Neural progenitor cell (in vitro differentiated cells): ENCODE data around the gene CRTC3. TPM values are rescaled to one million over a fixed set of nuclear protein-coding genes. Genes with fewer than 3 reads are reported as not detected.
"Not testable (repeated sequence)": the region's sequence is repeated elsewhere in the genome, so short reads cannot be mapped to it uniquely, and the experiment has no call there.

Experiments
- DNase-seq: peaks from one replicate; pipeline ENCODE4 v3.0.0-alpha.2; 2016; ENCODE audit warnings: low spot score
- H2AFZ ChIP-seq: fragments of 200-600 bp; sonication (generic); replicated peaks from 2 replicates; pipeline ENCODE4 v1.6.1; 2016; ENCODE audit warnings: antibody characterized with exemption
- H3F3A ChIP-seq: fragments of 200-600 bp; sonication (generic); 2 replicates; pipeline ENCODE4 v1.6.1; 2016; ENCODE audit warnings: antibody characterized with exemption, low read depth
- H3K27ac ChIP-seq: fragments of 200-600 bp; sonication (generic); 2 replicates; pipeline ENCODE4 v1.5.1; 2016; ENCODE audit warnings: mild to moderate bottlenecking
- H3K27me3 ChIP-seq: fragments of 200-600 bp; sonication (generic); 2 replicates; pipeline ENCODE4 v1.6.1; 2016; ENCODE audit warnings: mild to moderate bottlenecking, moderate library complexity
- H3K36me3 ChIP-seq: fragments of 200-600 bp; sonication (generic); 2 replicates; pipeline ENCODE4 v1.5.1; 2016
- H3K4me1 ChIP-seq: fragments of 200-600 bp; sonication (generic); 2 replicates; pipeline ENCODE4 v1.6.1; 2016; ENCODE audit warnings: mixed run types
- H3K4me2 ChIP-seq: fragments of 200-600 bp; sonication (generic); 2 replicates; pipeline ENCODE4 v1.6.1; 2016
- H3K4me3 ChIP-seq: fragments of 200-600 bp; sonication (generic); 2 replicates; pipeline ENCODE4 v1.5.1; 2016
- H3K79me2 ChIP-seq: fragments of 200-600 bp; sonication (generic); 2 replicates; pipeline ENCODE4 v1.6.1; 2016; ENCODE audit warnings: low read depth
- H3K9ac ChIP-seq: fragments of 200-600 bp; sonication (generic); 2 replicates; pipeline ENCODE4 v1.6.1; 2016
- H3K9me3 ChIP-seq: fragments of 200-600 bp; sonication (generic); 2 replicates; pipeline ENCODE4 v1.5.1; 2016; ENCODE audit warnings: low read depth
- H4K20me1 ChIP-seq: fragments of 200-600 bp; sonication (generic); 2 replicates; pipeline ENCODE4 v1.6.1; 2016; ENCODE audit warnings: low read depth
- H3K27ac Mint-ChIP-seq: 3 replicates; pipeline ENCODE4 v1.8.0; 2021; ENCODE audit warnings: mixed read lengths
- H3K27me3 Mint-ChIP-seq: 2 replicates; pipeline ENCODE4 v1.8.0; 2022; ENCODE audit warnings: low read depth, mild to moderate bottlenecking, inconsistent platforms, moderate library complexity, mixed read lengths; ENCODE audit not compliant: insufficient read depth
- H3K36me3 Mint-ChIP-seq: 3 replicates; pipeline ENCODE4 v1.8.0; 2021; ENCODE audit warnings: mixed read lengths
- H3K4me1 Mint-ChIP-seq: 3 replicates; pipeline ENCODE4 v1.8.0; 2021; ENCODE audit warnings: mixed read lengths
- H3K4me3 Mint-ChIP-seq: 3 replicates; pipeline ENCODE4 v1.8.0; 2021; ENCODE audit warnings: mild to moderate bottlenecking, moderate library complexity, mixed read lengths
- H3K9me3 Mint-ChIP-seq: 3 replicates; pipeline ENCODE4 v1.8.0; 2020; ENCODE audit warnings: mixed read lengths
- CTCF ChIP-seq: fragments of 200-600 bp; sonication (generic); IDR thresholded peaks from 2 replicates; pipeline ENCODE4 v1.5.1; 2017; ENCODE audit warnings: antibody characterized with exemption, mild to moderate bottlenecking
- EZH2 ChIP-seq: fragments of 200-600 bp; sonication (generic); IDR thresholded peaks from 2 replicates; pipeline ENCODE4 v1.6.1; 2017; ENCODE audit warnings: antibody characterized with exemption, mild to moderate bottlenecking, moderate library complexity
- EZH2phosphoT487 ChIP-seq: fragments of 200-600 bp; sonication (generic); IDR thresholded peaks from 2 replicates; pipeline ENCODE4 v1.6.1; 2017; ENCODE audit warnings: antibody characterized with exemption
- total RNA-seq: library from RNA; depleted of rRNA; stranded (reverse); fragments of >200 nt; gene quantifications from 2 replicates; pipeline ENCODE4 v1.2.3, GENCODE V29; 2015; ENCODE audit warnings: low replicate concordance

The CRTC3 gene
- total RNA-seq, 1 donor from 2014 or later, result 4.9 TPM

- H3K9me3 ChIP-seq, result no peaks in the 10 kb centered on the region
- H3K9ac ChIP-seq, result no peak overlapping the region
- no peaks in the 10 kb centered on the region for H3K36me3 ChIP-seq
- no peak for TF ChIP-seq EZH2phosphoT487
- no peak for TF ChIP-seq EZH2
- no peak for TF ChIP-seq CTCF
- no peak overlapping the region for H3K27ac Mint-ChIP-seq
- no peaks in the 10 kb centered on the region for H3K36me3 Mint-ChIP-seq
- H3K4me1 Mint-ChIP-seq, result peaks cover 6% of the 10 kb centered on the region
- no peak overlapping the region for H3K4me3 Mint-ChIP-seq
- H3K4me3 ChIP-seq, result no peak overlapping the region
- no peaks in the 10 kb centered on the region for H3K27me3 Mint-ChIP-seq
- H3K79me2 ChIP-seq, result no peaks in the 10 kb centered on the region
- no peak overlapping the region for H3K27ac ChIP-seq
- H2AFZ ChIP-seq, result no peak overlapping the region
- no peaks in the 10 kb centered on the region for H3K4me1 ChIP-seq
- no peak overlapping the region for H3K4me2 ChIP-seq
- no peaks in the 10 kb centered on the region for H4K20me1 ChIP-seq
- no peaks in the 10 kb centered on the region for H3F3A ChIP-seq
- no peaks in the 10 kb centered on the region for H3K27me3 ChIP-seq
- no peak for DNase-seq
- peaks cover 3% of the 10 kb centered on the region for H3K9me3 Mint-ChIP-seq
Measured at GRCh38 chr15:90685591-90686434, 156.1 kb downstream of the CRTC3 start.

- no peaks in the 10 kb centered on the region for H3K27me3 ChIP-seq
- no peak overlapping the region for H3K4me3 ChIP-seq
- TF ChIP-seq EZH2, result no peak
- TF ChIP-seq CTCF, result no peak
- TF ChIP-seq EZH2phosphoT487, result no peak
- peaks cover 6% of the 10 kb centered on the region for H3K4me1 Mint-ChIP-seq
- no peaks in the 10 kb centered on the region for H3K79me2 ChIP-seq
- H3F3A ChIP-seq, result no peaks in the 10 kb centered on the region
- H3K9ac ChIP-seq, result no peak overlapping the region
- no peak overlapping the region for H2AFZ ChIP-seq
- H3K36me3 Mint-ChIP-seq, result no peaks in the 10 kb centered on the region
- H3K27ac Mint-ChIP-seq, result no peak overlapping the region
- no peak for DNase-seq
- no peak overlapping the region for H3K4me2 ChIP-seq
- peaks cover 3% of the 10 kb centered on the region for H3K9me3 Mint-ChIP-seq
- no peaks in the 10 kb centered on the region for H4K20me1 ChIP-seq
- H3K36me3 ChIP-seq, result no peaks in the 10 kb centered on the region
- H3K27me3 Mint-ChIP-seq, result no peaks in the 10 kb centered on the region
- no peaks in the 10 kb centered on the region for H3K4me1 ChIP-seq
- no peak overlapping the region for H3K27ac ChIP-seq
- H3K4me3 Mint-ChIP-seq, result no peak overlapping the region
- H3K9me3 ChIP-seq, result no peaks in the 10 kb centered on the region
Measured at GRCh38 chr15:90686435-90687218, 156.9 kb downstream of the CRTC3 start.

- not testable (repeated sequence) for H4K20me1 ChIP-seq, H3K27me3 Mint-ChIP-seq, H3K9me3 ChIP-seq, H2AFZ ChIP-seq, H3K27ac ChIP-seq, H3K4me3 ChIP-seq, H3K27ac Mint-ChIP-seq, H3K4me1 Mint-ChIP-seq, H3K4me2 ChIP-seq, H3K9ac ChIP-seq, H3K9me3 Mint-ChIP-seq, DNase-seq, H3K79me2 ChIP-seq, H3K36me3 ChIP-seq, H3K36me3 Mint-ChIP-seq, H3F3A ChIP-seq, H3K4me3 Mint-ChIP-seq, H3K27me3 ChIP-seq, H3K4me1 ChIP-seq
Measured at GRCh38 chr15:90689326-90689961, 159.7 kb downstream of the CRTC3 start.
